CMK (cell line): ENCODE data around the gene PPP1R1A.

Experiments
- DNase-seq: peaks from one replicate; pipeline ENCODE4 v3.0.0-alpha.2; 2010; ENCODE audit warnings: low read depth

Gene PPP1R1A

DNA sequence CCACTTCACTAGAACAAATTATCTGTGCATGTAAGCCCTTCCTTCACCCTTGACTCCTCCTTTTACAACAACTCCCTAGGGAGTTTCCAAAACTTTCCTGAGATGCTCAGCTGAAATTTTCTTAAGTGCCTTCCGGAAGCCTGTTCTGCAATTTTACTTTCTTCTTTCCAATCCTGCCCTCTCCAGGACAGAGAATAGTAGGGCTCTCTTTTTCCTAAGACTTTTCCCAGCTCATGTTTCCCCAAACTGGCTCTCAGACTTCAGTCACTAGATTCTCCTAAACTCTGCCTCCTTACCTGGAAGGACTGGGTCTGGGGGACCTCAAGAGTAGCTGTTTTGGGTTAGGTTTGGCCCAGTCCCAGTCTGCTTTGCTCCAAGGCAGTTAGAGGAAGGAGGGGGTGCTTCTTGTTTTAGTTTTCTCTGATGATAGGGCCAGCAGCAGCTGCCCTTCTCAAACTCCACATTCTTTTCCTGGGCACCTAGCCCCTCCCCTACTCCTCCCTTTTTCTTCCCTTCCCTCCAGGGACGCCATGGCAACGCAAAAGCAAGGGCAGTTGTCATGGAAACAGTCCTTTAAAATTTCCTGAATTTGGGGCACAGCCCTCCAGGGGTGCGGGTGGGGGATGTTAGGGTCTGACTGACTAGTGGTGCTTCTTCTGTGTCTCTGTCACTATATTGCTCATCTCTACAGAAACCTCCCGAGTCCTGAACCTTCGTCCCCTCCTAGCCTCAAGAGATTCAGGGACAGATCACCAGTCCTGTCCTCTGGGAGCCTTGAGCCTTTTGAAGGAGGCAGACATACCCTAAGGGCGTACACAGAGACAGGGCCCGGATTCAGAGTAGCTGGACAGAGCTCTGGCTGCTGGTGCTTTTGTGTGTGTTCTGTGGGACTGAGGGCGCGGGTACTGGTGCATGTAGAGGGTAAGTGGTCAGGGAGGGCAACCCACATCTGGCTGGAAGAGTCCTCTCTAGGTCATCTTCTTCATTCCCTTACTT is 17.0 kb downstream of the PPP1R1A start:
- no peak for DNase-seq

DNA sequence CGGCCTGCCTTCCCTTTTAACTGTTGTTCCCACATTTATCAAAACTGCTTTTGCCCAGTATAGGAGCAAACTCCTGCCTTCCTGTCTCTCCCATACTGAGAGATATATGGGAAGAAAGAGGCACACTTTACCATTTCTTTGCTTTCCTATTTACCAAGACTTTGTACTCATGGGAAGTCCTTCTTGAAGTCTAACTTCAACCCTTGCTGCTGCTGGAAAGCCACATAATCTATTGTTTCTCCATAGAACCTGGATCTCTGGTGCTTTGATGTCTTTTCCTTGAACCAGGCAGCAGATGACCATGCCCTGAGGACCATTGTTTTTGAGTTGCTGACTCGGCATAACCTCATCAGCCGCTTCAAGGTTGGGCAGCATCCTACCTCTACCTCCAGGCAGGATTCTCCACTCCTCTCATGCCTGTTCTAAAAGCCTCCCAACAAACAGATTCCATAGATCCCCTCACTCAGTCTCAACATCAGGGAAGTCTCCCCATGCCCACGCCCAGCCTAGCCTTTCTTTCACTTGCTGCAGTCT is 18.4 kb downstream of the PPP1R1A start:
- no peak for DNase-seq

DNA sequence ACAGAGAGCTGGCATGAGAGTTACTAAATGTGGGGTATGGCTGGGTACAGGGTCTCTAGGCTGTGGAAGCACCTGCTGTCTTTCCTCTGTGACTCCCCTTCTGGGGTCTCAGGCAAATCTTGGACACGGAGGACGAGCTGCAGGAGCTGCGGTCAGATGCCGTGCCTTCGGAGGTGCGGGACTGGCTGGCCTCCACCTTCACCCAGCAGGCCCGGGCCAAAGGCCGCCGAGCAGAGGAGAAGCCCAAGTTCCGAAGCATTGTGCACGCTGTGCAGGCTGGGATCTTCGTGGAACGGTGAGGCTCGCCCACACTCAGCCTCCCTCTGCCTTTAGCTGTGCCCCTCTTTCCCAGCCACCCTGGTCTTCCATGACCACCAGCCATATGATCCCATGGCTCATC is 19.4 kb downstream of the PPP1R1A start:
- no peak for DNase-seq

DNA sequence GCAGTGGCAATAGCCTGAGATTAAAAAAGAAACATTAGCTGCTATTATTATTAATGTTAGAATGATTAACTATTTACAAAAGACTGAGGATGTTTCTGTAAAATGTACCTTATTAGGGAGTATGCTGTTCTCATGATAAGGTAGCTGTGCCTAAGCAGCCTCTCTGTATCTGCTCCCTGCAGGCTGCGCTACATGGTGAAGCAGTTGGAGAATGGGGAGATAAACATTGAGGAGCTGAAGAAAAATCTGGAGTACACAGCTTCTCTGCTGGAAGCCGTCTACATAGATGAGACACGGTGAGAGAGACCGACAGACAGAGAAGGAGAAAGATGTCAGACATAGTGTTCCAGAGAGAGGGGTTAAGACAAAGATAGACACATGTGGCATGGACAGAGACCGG is 21.7 kb downstream of the PPP1R1A start:
- no peak for DNase-seq

DNA sequence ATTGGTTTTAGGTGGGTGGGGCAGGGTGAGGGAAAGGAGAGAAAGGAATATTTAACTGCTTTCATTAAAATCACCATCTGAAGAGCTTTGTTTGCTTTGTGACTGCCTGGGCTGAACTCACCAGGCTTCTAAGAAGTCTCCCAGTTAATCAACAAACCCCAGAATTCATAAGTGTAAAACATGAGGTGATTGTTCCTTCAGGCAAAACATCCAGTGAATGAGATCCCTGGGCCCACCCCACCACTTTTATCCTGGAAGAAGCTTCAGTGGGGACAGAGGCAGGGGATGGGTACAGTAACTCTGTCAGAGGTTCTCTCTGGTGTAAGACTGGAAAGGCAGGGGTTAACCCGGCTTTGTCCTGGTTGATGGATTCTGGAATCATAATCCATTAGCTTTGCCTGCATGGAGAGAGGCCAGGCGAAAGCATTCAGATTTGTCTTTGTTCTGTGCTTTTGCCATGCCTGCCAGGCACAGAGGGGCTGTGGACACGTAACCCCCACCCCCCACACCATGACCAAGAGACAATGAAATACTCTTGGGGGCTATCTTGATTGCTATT is 22.4 kb downstream of the PPP1R1A start:
- no peak for DNase-seq

DNA sequence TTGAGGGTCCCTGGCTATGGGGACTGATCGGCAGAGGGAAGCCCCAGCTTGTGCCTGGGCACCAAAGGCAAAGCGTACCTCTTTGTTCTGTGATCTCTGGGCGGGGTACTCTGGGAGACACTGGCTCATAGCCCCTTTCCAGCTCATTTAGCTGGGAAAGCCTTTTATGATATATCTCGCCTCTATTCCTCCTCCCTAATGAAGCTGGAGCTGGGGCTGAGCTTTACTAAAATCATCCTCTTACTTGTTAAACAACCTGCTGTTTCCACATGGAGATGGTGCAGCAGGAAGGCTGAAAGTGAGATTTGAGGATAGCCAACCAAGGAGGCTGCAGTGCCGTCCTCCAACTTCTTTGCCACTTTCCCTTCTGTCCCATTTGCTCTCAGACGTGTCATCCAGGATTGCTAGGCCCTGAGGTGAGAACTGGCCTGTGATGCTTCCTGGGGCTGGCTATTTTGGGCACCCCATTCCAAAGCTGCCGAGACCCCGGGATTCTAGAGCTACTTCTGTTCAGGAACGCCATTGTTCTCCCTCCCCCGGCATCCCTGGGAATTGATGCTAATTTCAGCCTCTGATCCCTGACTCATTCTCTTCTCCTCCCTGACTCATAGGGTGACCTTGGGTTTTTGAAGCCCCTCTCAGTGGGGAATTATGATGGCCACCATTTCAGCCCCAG is 23.0 kb downstream of the PPP1R1A start:
- DNase-seq: no peak

DNA sequence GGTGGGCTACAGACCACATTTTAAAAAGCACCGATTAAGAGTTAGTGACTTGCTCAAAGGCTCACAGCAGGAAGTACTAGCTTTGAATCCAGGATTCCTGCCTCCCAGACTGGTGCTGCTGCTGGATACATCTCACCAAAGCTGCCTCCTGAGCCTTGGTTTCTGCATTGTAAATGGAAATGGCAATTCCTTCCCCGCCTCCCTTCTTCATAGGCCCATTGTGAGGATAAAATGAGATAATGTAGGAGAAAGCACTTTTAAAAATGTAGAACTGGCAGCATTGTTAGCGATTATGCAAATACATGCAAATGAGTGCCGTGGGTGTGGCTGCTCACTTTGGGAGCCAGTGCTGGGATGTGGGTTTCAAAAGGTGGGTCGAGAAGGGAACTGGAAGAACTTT is 23.7 kb downstream of the PPP1R1A start:
- no peak for DNase-seq

DNA sequence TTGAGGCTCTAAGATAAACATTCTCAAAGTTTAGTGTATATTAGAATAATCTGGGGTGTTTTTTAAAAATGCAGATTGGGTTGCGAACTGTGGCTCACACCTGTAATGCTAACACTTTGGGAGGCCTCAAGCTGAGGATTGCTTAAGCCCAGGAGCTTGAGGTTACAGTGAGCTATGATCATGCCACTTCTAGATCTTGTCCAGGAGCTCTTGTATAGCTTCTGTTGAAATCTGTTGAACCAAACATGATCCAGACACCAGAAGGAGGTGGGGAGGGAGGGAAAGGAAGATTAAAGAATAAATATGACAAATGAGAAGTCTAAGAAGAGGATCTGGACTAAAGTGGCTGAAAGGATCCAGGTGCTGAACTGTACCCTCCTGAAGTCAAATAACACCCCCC is 24.7 kb downstream of the PPP1R1A start:
- DNase-seq: no peak

DNA sequence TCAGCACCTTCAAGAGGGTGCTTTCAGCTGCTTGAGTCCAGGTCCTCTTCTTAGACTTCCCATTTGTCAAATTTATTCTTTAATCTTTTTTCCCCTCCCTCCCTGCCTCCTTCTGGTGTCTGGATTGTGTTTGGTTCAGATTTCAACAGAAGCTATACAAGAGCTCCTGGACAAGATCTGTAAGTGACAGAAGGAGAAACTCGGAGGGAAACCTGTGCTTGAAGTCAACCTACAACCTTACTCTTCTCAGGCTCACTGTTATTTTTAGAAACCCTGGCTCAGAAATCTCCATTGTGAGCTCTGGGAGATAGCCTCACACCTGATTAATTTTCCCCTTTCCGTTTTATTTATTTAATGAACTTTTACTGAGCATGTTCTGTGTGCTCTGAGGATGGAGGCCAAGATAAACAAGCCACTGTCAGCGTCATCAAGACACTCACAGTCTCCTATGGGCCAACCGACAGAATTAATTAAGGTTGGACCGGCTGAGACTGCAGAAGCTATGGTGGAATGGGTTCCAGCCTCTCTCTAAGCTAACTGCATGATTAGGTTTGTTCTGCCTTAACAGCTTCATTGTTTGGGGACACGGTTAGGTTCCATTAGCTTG is 25.6 kb downstream of the PPP1R1A start:
- DNase-seq: no peak

DNA sequence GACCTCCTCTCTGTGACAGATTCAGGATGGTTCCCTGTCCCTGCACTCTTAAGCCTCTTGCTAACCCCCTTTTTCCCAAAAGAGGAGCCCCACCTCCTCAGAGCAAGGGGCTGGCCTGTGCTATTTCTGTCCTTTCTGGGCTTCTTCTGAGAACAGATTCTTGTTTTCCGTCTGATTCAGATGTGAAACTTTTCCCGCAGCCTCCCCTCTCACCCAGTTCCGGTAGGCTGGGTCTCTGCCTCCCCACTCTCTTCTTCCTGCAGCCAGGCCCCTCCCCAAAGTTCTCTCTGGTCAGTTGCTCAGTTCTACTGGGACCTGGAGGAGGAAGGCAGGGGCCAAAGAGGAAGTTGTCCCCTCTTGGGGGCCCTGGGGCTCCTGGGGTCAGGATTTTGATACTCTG is 27.3 kb downstream of the PPP1R1A start:
- DNase-seq: peak; percentile 36

DNA sequence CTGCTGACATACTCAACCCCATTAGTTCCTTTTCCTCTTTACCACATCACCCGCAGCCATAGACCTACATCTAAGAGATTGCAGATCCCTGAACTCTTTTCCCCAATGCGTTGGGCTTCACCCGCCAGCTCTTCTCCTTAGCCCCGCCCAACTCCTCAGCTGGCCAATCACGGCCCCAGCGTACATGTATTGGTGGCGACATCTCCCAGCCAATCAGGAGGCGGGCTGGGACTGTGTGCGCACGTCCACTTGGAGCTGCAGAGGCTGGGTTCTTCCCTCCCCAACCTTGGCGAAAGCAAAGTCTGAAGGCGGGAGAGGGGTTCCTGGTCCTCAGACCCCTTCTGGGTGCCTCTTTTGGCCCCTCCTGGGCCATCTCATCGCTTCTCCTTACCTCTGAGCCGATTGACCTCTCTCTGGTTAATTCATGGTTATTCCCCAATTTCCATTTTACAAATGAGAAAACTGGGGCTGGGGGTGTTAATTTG is 28.0 kb downstream of the PPP1R1A start:
- peak; percentile 74 for DNase-seq

DNA sequence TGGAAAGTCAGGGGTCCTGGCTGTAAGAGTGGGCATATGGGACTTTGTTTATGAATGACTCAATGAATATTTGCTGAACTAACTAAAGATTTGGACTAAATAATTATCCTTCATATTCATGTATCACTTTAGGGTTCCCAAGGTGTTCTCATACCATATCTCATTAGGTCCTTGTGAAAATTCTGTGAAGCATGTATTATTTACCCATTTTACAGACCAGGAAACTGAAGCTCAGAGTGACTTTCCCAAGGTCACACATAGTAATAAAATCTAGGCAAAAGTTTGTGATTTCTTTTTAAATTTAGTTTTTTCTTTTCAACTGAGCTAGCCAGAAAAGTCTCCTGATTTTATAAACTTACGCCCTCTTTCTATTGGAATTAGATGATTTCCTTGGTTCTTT is 29.7 kb downstream of the PPP1R1A start:
- DNase-seq: no peak

DNA sequence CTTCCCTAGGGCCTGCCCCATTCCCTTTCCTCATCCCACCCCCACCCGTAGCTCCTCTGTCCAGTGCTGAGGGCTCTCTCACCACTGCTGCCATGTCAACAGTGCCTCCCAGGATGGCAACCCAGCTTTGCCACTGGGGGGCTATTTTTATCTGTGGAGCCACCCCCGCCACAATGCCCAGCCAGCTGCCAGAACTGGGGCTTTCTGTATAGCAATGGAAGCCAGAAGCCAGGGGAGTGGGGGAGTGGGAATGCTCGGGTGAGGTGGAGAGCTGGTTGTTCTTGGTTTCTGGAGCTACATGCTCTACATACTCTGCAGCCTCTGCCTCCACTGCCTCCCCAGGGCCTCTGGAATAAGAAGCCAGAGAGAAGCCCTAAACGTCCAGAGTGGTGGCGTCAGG is 30.1 kb downstream of the PPP1R1A start:
- DNase-seq: no peak

DNA sequence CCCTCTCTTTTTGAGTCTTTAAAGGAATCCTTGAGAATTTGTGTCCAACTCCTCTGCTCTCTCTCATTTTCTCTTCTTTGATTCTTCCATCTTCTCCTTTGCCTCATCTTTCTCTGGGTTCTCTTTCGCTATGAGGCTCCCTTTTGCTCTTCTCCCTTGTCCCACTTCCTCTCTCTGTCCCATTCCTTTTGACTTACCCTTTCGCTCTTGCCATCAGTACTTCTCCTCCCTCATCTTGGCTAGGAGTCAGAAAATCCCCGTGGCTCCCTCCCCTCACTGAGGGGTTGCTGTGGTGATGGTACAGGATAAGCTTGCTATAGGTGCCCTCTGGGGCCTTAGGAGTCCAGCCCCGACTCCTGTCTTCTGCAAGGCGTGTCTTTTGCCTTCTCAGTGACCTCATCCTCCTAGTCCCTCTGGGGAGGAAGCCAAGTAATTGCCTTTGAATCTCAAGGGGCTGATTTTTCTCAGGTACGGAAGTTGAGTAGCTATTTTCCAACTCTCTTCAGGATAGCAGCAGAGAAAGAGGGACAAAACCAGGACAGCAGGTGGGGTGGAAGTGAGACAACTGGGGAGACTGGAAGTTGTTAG is 32.7 kb downstream of the PPP1R1A start:
- no peak for DNase-seq

DNA sequence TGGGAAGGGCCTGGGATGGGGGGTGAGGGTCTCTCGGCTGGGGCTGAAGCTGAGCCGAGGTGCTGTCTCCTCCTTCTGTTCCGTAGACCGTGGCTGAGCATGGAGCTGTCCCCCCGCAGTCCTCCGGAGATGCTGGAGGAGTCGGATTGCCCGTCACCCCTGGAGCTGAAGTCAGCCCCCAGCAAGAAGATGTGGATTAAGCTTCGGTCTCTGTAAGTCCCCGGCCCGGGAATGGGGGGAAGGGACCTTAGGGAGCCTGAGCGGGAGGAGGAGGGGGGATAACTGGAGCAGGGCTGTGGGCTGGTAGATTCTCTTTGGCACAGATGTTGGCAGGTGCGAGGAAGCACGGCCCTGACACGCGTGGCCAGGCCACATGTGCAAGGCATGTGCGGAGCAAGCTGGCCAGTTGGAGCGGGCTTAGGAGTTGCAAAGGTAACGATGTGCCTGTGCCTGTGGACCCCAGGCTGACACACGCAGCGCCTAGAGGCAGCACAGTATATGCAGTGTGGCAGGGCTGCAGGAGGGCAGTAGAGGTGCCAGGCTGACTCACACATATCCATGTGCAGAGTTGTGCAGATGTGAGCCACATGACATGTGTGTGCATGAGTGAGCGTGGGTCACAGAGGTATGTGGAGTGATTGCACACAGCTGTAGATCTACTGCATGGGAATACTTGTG is 38.5 kb downstream of the PPP1R1A start:
- no peak for DNase-seq

DNA sequence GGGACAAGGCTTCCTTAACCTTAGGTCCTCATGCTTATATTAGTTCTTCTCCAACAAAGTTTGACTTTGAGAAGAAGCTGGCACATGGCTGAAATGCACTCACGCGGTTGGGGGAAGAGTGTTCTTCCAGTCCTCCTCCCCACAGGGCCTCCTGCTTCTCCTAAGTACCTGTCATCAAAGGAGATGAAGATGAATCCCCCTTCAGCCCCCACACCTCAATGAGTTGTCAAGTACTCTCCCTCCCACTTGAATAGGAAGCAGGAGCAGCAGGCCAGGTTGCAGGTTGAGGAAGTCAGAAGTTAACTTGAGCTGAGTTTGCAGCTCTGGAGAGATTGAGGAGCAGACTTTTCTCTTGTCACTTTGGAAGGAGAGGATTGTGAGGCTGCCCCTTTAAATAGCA is 41.9 kb downstream of the PPP1R1A start:
- DNase-seq: no peak

DNA sequence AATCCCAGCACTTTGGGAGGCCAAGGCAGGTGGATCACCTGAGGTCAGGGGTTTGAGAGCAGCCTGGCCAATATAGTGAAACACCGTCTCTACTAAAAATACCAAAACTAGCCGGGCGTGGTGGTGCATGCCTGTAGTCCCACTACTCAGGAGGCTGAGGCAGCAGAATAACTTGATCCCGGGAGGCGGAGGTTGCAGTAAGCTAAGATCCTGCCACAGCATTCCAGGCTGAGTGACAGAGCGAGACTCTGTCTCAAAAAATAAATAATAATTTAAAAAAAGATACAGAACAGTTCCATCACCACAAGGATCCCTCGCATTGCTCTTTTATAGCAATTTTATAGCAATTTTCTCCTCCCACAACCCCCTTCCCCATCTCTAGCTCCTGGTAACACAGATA is 43.7 kb downstream of the PPP1R1A start:
- DNase-seq: no peak

DNA sequence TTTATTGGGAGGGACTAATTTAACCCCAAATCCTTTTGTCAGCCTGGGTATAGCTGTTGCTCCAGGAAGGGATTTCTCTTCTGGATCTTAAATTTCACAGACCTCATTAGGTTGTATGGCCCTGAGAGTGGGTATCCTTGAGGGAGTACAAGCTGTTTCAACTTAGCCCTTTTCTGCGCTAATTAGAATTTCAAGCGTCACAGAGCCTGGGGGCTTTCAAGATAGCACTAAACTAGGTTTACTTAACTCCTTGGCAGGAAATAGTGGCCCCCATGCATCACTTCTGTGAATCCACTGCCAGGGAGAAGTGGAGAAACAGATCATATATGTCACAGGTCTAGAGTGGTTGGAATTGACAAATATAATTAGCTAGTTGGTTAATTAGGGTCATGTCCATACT is 44.9 kb downstream of the PPP1R1A start:
- no peak for DNase-seq

DNA sequence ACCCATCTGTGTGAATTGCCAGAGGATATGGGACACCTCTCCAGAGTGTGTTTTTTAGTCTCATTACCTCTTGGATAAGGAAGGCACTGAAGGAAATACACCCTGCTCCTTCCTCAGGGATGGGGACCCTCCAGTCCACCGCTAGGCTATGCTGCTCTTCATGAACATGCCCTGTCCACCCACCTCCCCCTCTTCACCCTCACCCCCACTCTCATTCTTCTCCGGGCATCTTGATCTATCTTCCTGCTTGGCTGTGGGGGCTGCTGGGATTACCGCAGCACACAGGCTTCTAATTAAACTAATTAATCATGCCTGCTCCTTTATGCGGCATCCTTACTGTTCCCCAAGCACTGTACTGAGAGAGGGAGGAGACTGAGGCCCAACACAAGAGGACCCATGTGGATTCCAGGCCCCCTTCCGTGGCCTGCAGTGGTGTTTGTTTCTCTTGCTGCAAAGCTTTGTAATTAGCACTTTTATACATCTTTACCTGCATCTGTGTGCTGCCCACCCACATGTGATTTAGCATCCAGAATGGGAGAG is 46.6 kb downstream of the PPP1R1A start:
- no peak for DNase-seq

DNA sequence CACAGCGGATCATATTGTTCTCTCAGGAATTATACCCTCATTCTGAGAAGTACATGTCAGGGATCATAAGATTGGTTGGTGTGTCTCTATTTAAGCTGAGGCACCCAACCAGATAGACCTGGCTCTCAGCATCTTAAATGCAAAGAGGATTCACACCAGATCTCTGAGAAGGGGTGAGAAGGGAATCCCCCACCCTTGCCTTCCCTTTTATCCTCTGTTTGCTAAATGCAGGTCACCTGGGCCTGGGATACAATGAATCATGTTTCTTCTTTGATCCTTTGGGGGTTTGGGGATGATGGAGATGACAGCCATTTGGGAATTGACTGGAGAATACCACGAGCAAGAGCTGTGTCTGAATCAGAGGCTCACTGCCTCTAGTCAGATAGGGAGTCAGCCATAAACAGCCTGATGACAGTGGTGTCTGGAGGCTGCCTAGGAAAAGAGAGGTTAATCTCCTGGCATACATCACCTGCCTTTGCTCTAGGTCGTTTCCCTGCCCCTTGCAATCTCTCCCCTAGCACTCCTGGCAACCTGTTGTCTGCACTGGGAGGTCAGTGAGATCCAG is 50.2 kb downstream of the PPP1R1A start:
- DNase-seq: no peak

DNA sequence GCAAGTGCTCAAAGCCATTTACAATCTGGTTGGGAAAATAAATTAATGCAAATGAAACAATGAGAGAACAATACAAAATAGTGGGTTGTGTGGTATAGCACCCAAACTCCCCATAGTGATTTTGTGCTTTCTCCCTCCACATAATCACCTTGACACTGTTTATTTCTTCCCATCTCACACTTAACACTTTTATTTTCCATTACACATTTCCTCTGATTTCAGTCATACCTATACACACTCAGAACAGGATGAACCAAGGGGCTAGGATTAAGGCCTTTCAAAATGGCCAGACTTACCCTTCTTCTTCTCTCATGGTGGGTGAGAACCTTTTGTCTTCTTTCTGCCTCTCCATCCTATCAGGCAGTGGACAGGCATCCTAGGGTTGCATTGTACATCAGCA is 53.0 kb downstream of the PPP1R1A start:
- DNase-seq: no peak
